ENCODE results near the gene MT1H.

- TF ChIP-seq CTCF (IDR thresholded peaks at IDR 0.05; ENCODE audit: poor library complexity) (no peak), EZH2 (IDR thresholded peaks at IDR 0.05; ENCODE audit: borderline replicate concordance) (no peak)
Observed at GRCh38 chr16:56688762-56689161, 19.1 kb downstream of the MT1H start.
